BLaER1 treated with 17β-estradiol and CSF1 and Interleukin-3, amounts not matched to agents 10 nM and 100 nM (cell line): Measurements from ENCODE around the gene KRTAP4-16.
A peak's percentile ranks its signal among the peaks of the same experiment; 100 is the strongest.
"Not testable (repeated sequence)": the region's sequence is repeated elsewhere in the genome, so short reads cannot be mapped to it uniquely, and the experiment has no call there.

ENCODE experiments used
- H3K27ac ChIP-seq, 11 experiments: shearing (Covaris generic); formaldehyde crosslinking; 2 replicates each; pipeline ENCODE4 v1.8.1; 2022
- H3K27me3 ChIP-seq, 11 experiments: shearing (Covaris generic); formaldehyde crosslinking; 2 replicates each; pipeline ENCODE4 v1.8.1; 2022
- H3K36me3 ChIP-seq, 11 experiments: shearing (Covaris generic); formaldehyde crosslinking; 2 replicates each; pipeline ENCODE4 v1.8.1; 2022
- H3K4me1 ChIP-seq, 10 experiments: shearing (Covaris generic); formaldehyde crosslinking; 2 replicates each; pipeline ENCODE4 v1.8.1; 2022
- H3K4me2 ChIP-seq, 11 experiments: shearing (Covaris generic); formaldehyde crosslinking; 2 replicates each; pipeline ENCODE4 v1.8.1; 2022
- H3K4me3 ChIP-seq, 10 experiments: shearing (Covaris generic); formaldehyde crosslinking; 2 replicates each; pipeline ENCODE4 v1.8.1; 2022
- H3K9ac ChIP-seq, 11 experiments: shearing (Covaris generic); formaldehyde crosslinking; 2 replicates each; pipeline ENCODE4 v1.8.1; 2022
- H3K9me3 ChIP-seq, 11 experiments: shearing (Covaris generic); formaldehyde crosslinking; replicated peaks in 1 of 11; 2 replicates each; pipeline ENCODE4 v1.8.1; 2022
- H4K20me1 ChIP-seq, 11 experiments: shearing (Covaris generic); formaldehyde crosslinking; 2 replicates each; pipeline ENCODE4 v1.8.1; 2022
- Cebpa-rat ChIP-seq, 11 experiments: shearing (Covaris generic); IDR thresholded peaks; 2 replicates each; pipeline ENCODE4 v1.8.1; 2022

Gene KRTAP4-16

GRCh38 chr17:41076788-41077187 is 25.2 kb downstream of the KRTAP4-16 start:
- H4K20me1 ChIP-seq = no peaks in the 10 kb centered on the region
- no peak overlapping the region for H3K27ac ChIP-seq
- no peaks in the 10 kb centered on the region for H3K4me1 ChIP-seq
- no peak overlapping the region for H3K4me2 ChIP-seq
- no peak overlapping the region for H3K4me3 ChIP-seq
- TF ChIP-seq Cebpa-rat (IDR thresholded peaks at IDR 0.05) = no peak
- H3K27me3 ChIP-seq = no peaks in the 10 kb centered on the region
- H3K9me3 ChIP-seq = peaks cover 0 to 10% (median 0%) of the 10 kb centered on the region in 11 experiments; a peak in 2 of 22 replicates
- H3K36me3 ChIP-seq = no peaks in the 10 kb centered on the region
- H3K9ac ChIP-seq = no peak overlapping the region

- Histone ChIP-seq H4K20me1 (no peaks in the 10 kb centered on the region), H3K4me1 (no peaks in the 10 kb centered on the region), H3K9ac (no peak overlapping the region), H3K9me3 (peaks cover 0 to 10% (median 0%) of the 10 kb centered on the region in 11 experiments; a peak in 2 of 22 replicates), H3K36me3 (no peaks in the 10 kb centered on the region), H3K4me3 (no peak overlapping the region), H3K4me2 (no peak overlapping the region), H3K27ac (no peak overlapping the region), H3K27me3 (no peaks in the 10 kb centered on the region)
- TF ChIP-seq Cebpa-rat (IDR thresholded peaks at IDR 0.05) = no peak
Observed at GRCh38 chr17:41073676-41074075, 28.3 kb downstream of the KRTAP4-16 start.

DNA sequence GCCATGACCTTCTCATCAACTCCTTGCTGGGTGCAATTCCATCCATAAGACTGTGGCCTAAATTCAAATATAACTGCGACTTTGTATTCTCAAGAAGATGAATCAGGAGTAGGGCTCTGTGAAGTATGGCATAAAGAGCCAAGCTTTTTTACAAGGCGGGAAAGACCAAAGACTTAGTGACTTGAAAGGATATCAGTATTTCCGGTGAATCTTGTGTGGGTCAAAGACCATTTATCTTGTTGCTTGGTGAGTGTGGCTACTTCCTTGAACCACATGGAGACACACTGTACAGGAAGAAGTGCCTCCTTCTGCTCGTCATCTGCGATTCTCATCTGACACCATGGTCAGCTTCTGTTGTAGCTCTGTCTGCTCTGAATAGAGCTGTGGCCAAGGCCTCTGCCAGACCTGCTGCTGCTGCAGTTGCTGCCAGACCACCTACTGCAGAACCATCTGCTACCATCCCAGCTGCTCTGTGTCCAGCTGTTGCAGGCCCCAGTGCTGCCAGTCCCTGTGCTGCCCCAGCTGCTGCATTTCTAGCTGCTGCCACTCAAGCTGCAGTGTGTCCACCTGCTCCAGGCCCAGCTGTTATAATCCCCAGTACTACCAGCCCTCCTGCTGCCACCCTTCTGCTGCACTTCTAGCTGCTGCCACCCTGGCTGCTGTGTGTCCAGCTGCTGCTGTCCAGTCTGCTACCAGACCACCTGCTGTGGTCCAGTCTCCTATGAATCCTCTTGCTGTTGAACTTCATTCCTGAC is 30.2 kb downstream of the KRTAP4-16 start:
- Histone ChIP-seq H3K4me3 (no peak overlapping the region), H3K36me3 (no peaks in the 10 kb centered on the region), H3K27ac (no peak overlapping the region), H4K20me1 (no peaks in the 10 kb centered on the region), H3K4me2 (no peak overlapping the region), H3K9me3 (peaks cover 0 to 4% (median 0%) of the 10 kb centered on the region in 11 experiments; a peak in 2 of 22 replicates), H3K9ac (no peak overlapping the region), H3K4me1 (no peaks in the 10 kb centered on the region), H3K27me3 (no peaks in the 10 kb centered on the region)
- no peak for TF ChIP-seq Cebpa-rat (IDR thresholded peaks at IDR 0.05)

GRCh38 chr17:41069031-41069430 is 33.0 kb downstream of the KRTAP4-16 start:
- no peaks in the 10 kb centered on the region for H3K9me3 ChIP-seq
- no peak overlapping the region for H3K27ac ChIP-seq
- no peak overlapping the region; a peak in 1 of 22 replicates for H3K4me2 ChIP-seq
- no peaks in the 10 kb centered on the region for H3K4me1 ChIP-seq
- no peaks in the 10 kb centered on the region for H3K27me3 ChIP-seq
- no peak overlapping the region for H3K9ac ChIP-seq
- H3K36me3 ChIP-seq = no peaks in the 10 kb centered on the region
- TF ChIP-seq Cebpa-rat (IDR thresholded peaks at IDR 0.05) = no peak
- no peak overlapping the region for H3K4me3 ChIP-seq
- no peaks in the 10 kb centered on the region for H4K20me1 ChIP-seq

GRCh38 chr17:41067281-41067680 is 34.7 kb downstream of the KRTAP4-16 start:
- no peaks in the 10 kb centered on the region for H3K9me3 ChIP-seq
- H3K4me2 ChIP-seq = no peak overlapping the region
- H3K27ac ChIP-seq = no peak overlapping the region
- H3K9ac ChIP-seq = no peak overlapping the region
- H4K20me1 ChIP-seq = no peaks in the 10 kb centered on the region
- H3K36me3 ChIP-seq = no peaks in the 10 kb centered on the region
- no peaks in the 10 kb centered on the region for H3K27me3 ChIP-seq
- no peak for TF ChIP-seq Cebpa-rat (IDR thresholded peaks at IDR 0.05)
- H3K4me1 ChIP-seq = no peaks in the 10 kb centered on the region
- H3K4me3 ChIP-seq = no peak overlapping the region

DNA sequence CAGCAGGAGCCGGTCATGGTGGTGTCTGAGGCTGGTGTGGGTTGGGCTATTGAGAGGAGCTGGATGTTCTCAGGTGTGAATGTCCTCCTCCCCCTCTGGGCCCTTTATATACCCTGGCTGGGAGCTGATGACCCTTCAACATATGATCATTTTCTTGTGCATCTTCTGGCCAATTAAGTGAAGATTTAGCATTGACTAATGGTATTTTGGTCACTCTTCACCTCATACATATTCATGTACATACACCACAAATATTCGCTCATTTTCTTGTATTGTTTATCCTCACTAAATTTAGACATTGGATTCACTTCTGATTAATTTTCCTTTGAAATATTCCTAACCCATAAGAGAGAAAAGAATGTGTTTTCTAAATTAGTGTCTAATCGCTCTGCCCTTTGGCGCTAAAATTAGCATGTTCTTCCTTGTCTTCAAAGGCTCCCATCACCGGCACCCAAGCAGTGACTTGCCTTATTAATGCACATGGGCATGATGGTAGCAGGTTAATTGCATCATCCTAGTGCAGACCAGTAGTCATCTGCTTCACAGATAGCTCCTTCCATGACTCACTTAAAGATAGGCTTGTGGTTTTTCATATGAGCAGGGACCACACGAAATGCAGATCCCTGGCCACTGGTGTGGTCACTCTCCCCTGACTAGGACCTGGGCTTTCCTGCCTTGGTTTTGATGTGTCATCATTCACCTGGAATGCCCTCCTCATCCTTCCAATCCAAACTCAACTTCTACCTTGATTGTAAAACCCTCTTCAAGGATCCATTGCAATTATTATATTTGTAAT is 36.0 kb downstream of the KRTAP4-16 start, which contains the start of gene KRTAP2-4:
TSS of gene KRTAP2-4 (minus strand) at position 51 of the 796 bp plus-strand sequence. CDS start at position 17, 34 bp downstream.
- no peaks in the 10 kb centered on the region for H3K36me3 ChIP-seq
- H3K9ac ChIP-seq = no peak within 1 kb of the TSS
- no peaks in the 10 kb centered on the region for H3K27me3 ChIP-seq
- no peak within 1 kb of the TSS for H3K4me2 ChIP-seq
- H3K4me1 ChIP-seq = no peaks in the 10 kb centered on the region
- no peak within 1 kb of the TSS for H3K4me3 ChIP-seq
- TF ChIP-seq Cebpa-rat (IDR thresholded peaks at IDR 0.05) = peak in 1 of 11 experiments; percentile 21; a peak in 1 of 22 replicates
- no peaks in the 10 kb centered on the region for H3K9me3 ChIP-seq
- no peaks in the 10 kb centered on the region for H4K20me1 ChIP-seq
- H3K27ac ChIP-seq = no peak within 1 kb of the TSS

GRCh38 chr17:41065016-41065689 is 36.9 kb downstream of the KRTAP4-16 start:
- H3K4me2 ChIP-seq, H3K4me1 ChIP-seq, H3K27me3 ChIP-seq, H3K36me3 ChIP-seq, H3K4me3 ChIP-seq, H3K9ac ChIP-seq, H3K27ac ChIP-seq, H3K9me3 ChIP-seq, H4K20me1 ChIP-seq: not testable (repeated sequence)

DNA sequence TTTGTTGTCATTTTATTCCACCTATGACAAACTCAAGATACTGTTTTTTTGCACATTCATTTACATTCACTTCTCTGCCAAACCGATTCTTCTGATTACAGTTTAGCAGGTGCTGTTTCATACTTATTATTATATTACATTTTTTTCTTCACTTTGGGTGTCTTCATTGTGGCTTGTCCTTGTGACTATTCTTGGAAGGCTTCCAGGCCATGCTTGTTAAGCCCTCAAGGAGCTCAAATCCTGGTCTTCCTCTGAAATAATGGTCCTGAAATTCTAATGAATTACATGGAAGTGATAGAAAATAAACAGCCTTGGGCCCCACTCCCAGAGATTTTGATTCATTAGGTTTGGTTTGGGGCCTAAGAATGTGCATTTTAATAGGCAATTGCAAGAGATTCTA is 37.7 kb downstream of the KRTAP4-16 start:
- H3K36me3 ChIP-seq = no peaks in the 10 kb centered on the region
- TF ChIP-seq Cebpa-rat (IDR thresholded peaks at IDR 0.05) = no peak
- no peaks in the 10 kb centered on the region for H3K4me1 ChIP-seq
- no peaks in the 10 kb centered on the region for H4K20me1 ChIP-seq
- H3K4me3 ChIP-seq = no peak overlapping the region
- no peaks in the 10 kb centered on the region for H3K9me3 ChIP-seq
- H3K9ac ChIP-seq = no peak overlapping the region
- no peak overlapping the region for H3K4me2 ChIP-seq
- no peaks in the 10 kb centered on the region for H3K27me3 ChIP-seq
- H3K27ac ChIP-seq = no peak overlapping the region

GRCh38 chr17:41063449-41063848 is 38.6 kb downstream of the KRTAP4-16 start:
- H3K9me3 ChIP-seq = no peaks in the 10 kb centered on the region
- no peaks in the 10 kb centered on the region for H3K36me3 ChIP-seq
- no peak for TF ChIP-seq Cebpa-rat (IDR thresholded peaks at IDR 0.05)
- H3K27ac ChIP-seq = no peak overlapping the region
- no peak overlapping the region for H3K9ac ChIP-seq
- H3K4me3 ChIP-seq = no peak overlapping the region
- H3K4me1 ChIP-seq = no peaks in the 10 kb centered on the region
- H3K27me3 ChIP-seq = no peaks in the 10 kb centered on the region
- H4K20me1 ChIP-seq = no peaks in the 10 kb centered on the region
- H3K4me2 ChIP-seq = no peak overlapping the region
